ENCODE results near the gene CNTNAP2. TPM values are rescaled to one million over a fixed set of nuclear protein-coding genes. Genes with fewer than 3 reads are reported as not detected.

The CNTNAP2 gene
- total and polyA plus RNA-seq, 2 donors (not counting 1 experiment from before 2014, with no cell fraction given): not detected

- Histone ChIP-seq H3K4me1 (ENCODE audit: control insufficient read depth, extremely low read depth, insufficient read depth, low read length) (no peaks in the 10 kb centered on the region), H3K9me3 (ENCODE audit: control insufficient read depth, insufficient read depth, low read depth, low read length) (no peaks in the 10 kb centered on the region), H2AFZ (ENCODE audit: low read length) (no peak overlapping the region), H4K20me1 (ENCODE audit: control insufficient read depth, extremely low read depth, insufficient read depth, low read length) (no peaks in the 10 kb centered on the region), H3K9ac (ENCODE audit: insufficient read depth, low read length) (no peak overlapping the region), H3K36me3 (ENCODE audit: control insufficient read depth, insufficient read depth, low read length) (no peaks in the 10 kb centered on the region), H3K27ac (ENCODE audit: insufficient read depth, low read length) (no peak overlapping the region), H3K27me3 (ENCODE audit: control insufficient read depth, insufficient read depth, low read length) (no peaks in the 10 kb centered on the region), H3K4me3 (replicated peaks in 1 of 4; ENCODE audit: control extremely low read depth in 1 of 4, insufficient read depth in 1 of 4, low read depth in 3 of 4, low read length in 4 of 4) (no peak overlapping the region), H3K79me2 (ENCODE audit: control insufficient read depth, insufficient read depth, low read length) (no peaks in the 10 kb centered on the region), H3K4me2 (ENCODE audit: extremely low read depth, insufficient read depth, low read length) (no peak overlapping the region)
- DNase-seq (ENCODE audit: low read depth in 2 of 2): no peak
- no peak for TF ChIP-seq EZH2 (IDR thresholded peaks at IDR 0.05; ENCODE audit: low read length, missing control alignments)
- no peak for TF ChIP-seq CTCF (conservative IDR thresholded peaks at IDR 0.05 in 1 of 2, IDR thresholded peaks at IDR 0.05 in 1 of 2; ENCODE audit: low read depth in 1 of 2, low read length in 2 of 2)
Measured at GRCh38 chr7:146665023-146665422, 548.4 kb downstream of the CNTNAP2 start.

- no peak overlapping the region for H3K4me3 ChIP-seq (replicated peaks in 1 of 4; ENCODE audit: control extremely low read depth in 1 of 4, insufficient read depth in 1 of 4, low read depth in 3 of 4, low read length in 4 of 4)
- TF ChIP-seq CTCF (conservative IDR thresholded peaks at IDR 0.05 in 1 of 2, IDR thresholded peaks at IDR 0.05 in 1 of 2; ENCODE audit: low read depth in 1 of 2, low read length in 2 of 2) (no peak), EZH2 (IDR thresholded peaks at IDR 0.05; ENCODE audit: low read length, missing control alignments) (no peak)
- no peak for DNase-seq (ENCODE audit: low read depth in 2 of 2)
- no peak overlapping the region for H3K9ac ChIP-seq (ENCODE audit: insufficient read depth, low read length)
- no peaks in the 10 kb centered on the region for H3K79me2 ChIP-seq (ENCODE audit: control insufficient read depth, insufficient read depth, low read length)
- H3K4me2 ChIP-seq (ENCODE audit: extremely low read depth, insufficient read depth, low read length): no peak overlapping the region
- no peak overlapping the region for H3K27ac ChIP-seq (ENCODE audit: insufficient read depth, low read length)
- no peaks in the 10 kb centered on the region for H4K20me1 ChIP-seq (ENCODE audit: control insufficient read depth, extremely low read depth, insufficient read depth, low read length)
- H2AFZ ChIP-seq (ENCODE audit: low read length): no peak overlapping the region
- no peaks in the 10 kb centered on the region for H3K4me1 ChIP-seq (ENCODE audit: control insufficient read depth, extremely low read depth, insufficient read depth, low read length)
- no peaks in the 10 kb centered on the region for H3K27me3 ChIP-seq (ENCODE audit: control insufficient read depth, insufficient read depth, low read length)
- H3K9me3 ChIP-seq (ENCODE audit: control insufficient read depth, insufficient read depth, low read depth, low read length): no peaks in the 10 kb centered on the region
- H3K36me3 ChIP-seq (ENCODE audit: control insufficient read depth, insufficient read depth, low read length): no peaks in the 10 kb centered on the region
Measured at GRCh38 chr7:146670532-146670931, 553.9 kb downstream of the CNTNAP2 start.

- H3K4me3 ChIP-seq (replicated peaks in 1 of 4; ENCODE audit: control extremely low read depth in 1 of 4, insufficient read depth in 1 of 4, low read depth in 3 of 4, low read length in 4 of 4): no peak overlapping the region
- DNase-seq (ENCODE audit: low read depth in 2 of 2): no peak
- H3K79me2 ChIP-seq (ENCODE audit: control insufficient read depth, insufficient read depth, low read length): no peaks in the 10 kb centered on the region
- no peak overlapping the region for H2AFZ ChIP-seq (ENCODE audit: low read length)
- no peak for TF ChIP-seq EZH2 (IDR thresholded peaks at IDR 0.05; ENCODE audit: low read length, missing control alignments)
- TF ChIP-seq CTCF (conservative IDR thresholded peaks at IDR 0.05 in 1 of 2, IDR thresholded peaks at IDR 0.05 in 1 of 2; ENCODE audit: low read depth in 1 of 2, low read length in 2 of 2): no peak
- H4K20me1 ChIP-seq (ENCODE audit: control insufficient read depth, extremely low read depth, insufficient read depth, low read length): no peaks in the 10 kb centered on the region
- no peaks in the 10 kb centered on the region for H3K36me3 ChIP-seq (ENCODE audit: control insufficient read depth, insufficient read depth, low read length)
- H3K27ac ChIP-seq (ENCODE audit: insufficient read depth, low read length): no peak overlapping the region
- H3K9me3 ChIP-seq (ENCODE audit: control insufficient read depth, insufficient read depth, low read depth, low read length): no peaks in the 10 kb centered on the region
- no peaks in the 10 kb centered on the region for H3K4me1 ChIP-seq (ENCODE audit: control insufficient read depth, extremely low read depth, insufficient read depth, low read length)
- H3K27me3 ChIP-seq (ENCODE audit: control insufficient read depth, insufficient read depth, low read length): no peaks in the 10 kb centered on the region
- no peak overlapping the region for H3K9ac ChIP-seq (ENCODE audit: insufficient read depth, low read length)
- H3K4me2 ChIP-seq (ENCODE audit: extremely low read depth, insufficient read depth, low read length): no peak overlapping the region
Measured at GRCh38 chr7:146681487-146681886, 564.9 kb downstream of the CNTNAP2 start.

All from fibroblast of lung (primary cell).